Measurements from ENCODE around the gene KLHDC4.
"Not testable (repeated sequence)": the region's sequence is repeated elsewhere in the genome, so short reads cannot be mapped to it uniquely, and the experiment has no call there.

KLHDC4 gene

GRCh38 chr16:87724490-87725291 lies 41.1 kb downstream of the KLHDC4 start:
- intact Hi-C loops (cut with DNase I): no loop called here
- no peak for DNase-seq

- intact Hi-C loops (cut with DNase I): no loop called here
- peak; percentile 73 to 97 (median 81) for DNase-seq
Measured at GRCh38 chr16:87723226-87723623, 42.6 kb downstream of the KLHDC4 start.

GRCh38 chr16:87722590-87723225 lies 43.1 kb downstream of the KLHDC4 start:
- DNase-seq: no peak
- intact Hi-C loops (cut with DNase I): no loop called here

GRCh38 chr16:87721622-87722585 lies 43.9 kb downstream of the KLHDC4 start:
- intact Hi-C loops (cut with DNase I): no loop called here
- DNase-seq: no peak

GRCh38 chr16:87720446-87720845 lies 45.3 kb downstream of the KLHDC4 start:
- DNase-seq: peak in 1 of 10 donors; percentile 66
- intact Hi-C loops (cut with DNase I): no loop called here

- peak in 1 of 10 donors; percentile 64 for DNase-seq
- intact Hi-C loops (cut with DNase I): not testable (repeated sequence)
Measured at GRCh38 chr16:87718831-87719230, 47.0 kb downstream of the KLHDC4 start.

- DNase-seq: peak in 1 of 10 donors; percentile 44
- intact Hi-C loops (cut with DNase I): no loop called here
Measured at GRCh38 chr16:87715658-87716057, 50.1 kb downstream of the KLHDC4 start.

GRCh38 chr16:87715231-87715630 lies 50.6 kb downstream of the KLHDC4 start:
- DNase-seq: peak in 1 of 10 donors; percentile 68
- intact Hi-C loops (cut with DNase I): no loop called here

DNA sequence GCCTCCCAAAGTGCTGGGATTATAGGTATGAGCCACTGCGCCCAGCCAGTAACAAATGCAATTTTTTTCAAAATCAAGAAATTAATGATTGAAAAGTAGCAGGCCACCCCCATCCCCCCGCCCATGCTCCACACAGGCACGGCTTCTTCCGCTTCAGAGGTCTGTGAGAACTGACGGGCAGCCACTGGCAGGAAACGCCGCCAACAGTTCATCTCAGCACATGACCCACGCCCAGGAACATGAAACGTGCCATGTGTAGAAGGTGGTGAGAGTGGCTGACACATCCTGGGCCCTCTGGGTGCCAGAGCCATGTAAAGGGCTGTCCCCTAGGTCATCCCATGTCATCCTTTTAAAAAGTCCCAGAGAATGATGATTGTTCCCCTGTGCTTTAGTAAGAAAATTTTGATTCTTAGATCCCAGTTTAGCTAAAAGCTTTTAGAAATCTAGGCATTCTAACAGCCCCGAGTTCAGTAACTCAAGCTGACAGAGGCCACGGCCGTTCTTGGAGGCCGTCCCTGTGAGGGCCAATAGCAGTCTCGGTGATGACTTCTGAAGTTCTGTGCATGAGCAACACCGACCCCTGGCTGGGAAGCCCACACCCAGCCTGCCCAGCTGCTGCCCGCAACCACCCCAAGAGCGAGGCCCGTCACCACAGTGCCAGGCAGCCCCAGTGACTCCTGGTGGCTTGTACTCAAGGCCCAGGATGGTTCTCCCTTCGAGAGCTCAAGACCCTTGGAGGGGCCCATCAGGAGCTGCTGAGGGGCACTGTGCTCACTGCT lies 52.1 kb downstream of the KLHDC4 start:
- DNase-seq: peak in 1 of 10 donors; percentile 41
- intact Hi-C loops (cut with DNase I): no loop called here

- intact Hi-C loops (cut with DNase I): no loop called here
- peak in 2 of 10 donors; percentile 52 to 71 for DNase-seq
Measured at GRCh38 chr16:87712184-87712762, 53.5 kb downstream of the KLHDC4 start.

DNA sequence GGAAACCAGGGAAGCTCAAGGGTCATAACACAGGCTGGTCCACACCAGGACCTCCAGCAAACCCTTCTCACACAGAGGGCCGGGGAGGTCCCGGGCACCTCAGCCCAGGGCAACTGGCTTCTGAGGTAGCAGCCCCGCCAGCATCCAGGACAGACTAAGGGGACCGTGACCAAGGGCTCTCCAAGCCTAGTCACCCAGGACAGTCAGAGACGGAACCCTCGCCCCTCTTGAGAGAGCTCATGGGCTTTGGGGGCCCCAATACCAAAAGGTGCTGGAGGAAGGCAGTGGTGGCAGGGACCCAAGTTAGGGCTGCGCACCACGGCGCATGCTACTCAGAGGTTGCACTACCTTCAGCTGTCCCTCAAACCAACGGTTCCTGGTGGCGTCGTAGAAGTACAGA lies 54.9 kb downstream of the KLHDC4 start:
- intact Hi-C loops (cut with DNase I): no loop called here
- DNase-seq: peak in 1 of 10 donors; percentile 75

DNA sequence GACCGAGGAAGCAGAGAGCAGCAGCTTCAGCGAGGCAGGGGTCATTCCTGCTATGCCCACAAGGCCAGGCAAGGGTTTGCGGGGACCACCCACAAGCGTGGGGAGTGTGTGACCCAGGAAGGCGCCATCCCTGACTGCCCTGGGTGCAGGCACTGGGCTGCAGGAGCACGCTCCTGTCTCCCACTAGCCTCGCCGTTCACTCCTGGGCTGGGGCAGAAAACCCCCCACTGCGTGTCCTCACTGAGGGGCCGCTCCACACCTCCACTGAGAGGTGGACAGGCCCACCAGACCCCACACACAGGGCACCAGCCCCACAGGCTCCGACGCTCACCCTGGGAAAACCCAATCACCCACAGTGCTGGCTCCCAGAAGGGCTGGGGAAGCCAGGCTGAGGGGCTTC lies 56.1 kb downstream of the KLHDC4 start:
- intact Hi-C loops (cut with DNase I): no loop called here
- DNase-seq: peak in 2 of 10 donors; percentile 46 to 63

- DNase-seq: peak in 1 of 10 donors; percentile 81
- intact Hi-C loops (cut with DNase I): no loop called here
Measured at GRCh38 chr16:87708881-87709638, 56.7 kb downstream of the KLHDC4 start.

GRCh38 chr16:87707714-87708580 lies 57.8 kb downstream of the KLHDC4 start:
- DNase-seq: peak in 1 of 10 donors; percentile 83
- intact Hi-C loops (cut with DNase I): no loop called here

GRCh38 chr16:87707097-87707496 lies 58.7 kb downstream of the KLHDC4 start:
- intact Hi-C loops (cut with DNase I): no loop called here
- no peak for DNase-seq

- intact Hi-C loops (cut with DNase I): no loop called here
- peak in 1 of 10 donors; percentile 85 for DNase-seq
Measured at GRCh38 chr16:87706278-87707000, 59.3 kb downstream of the KLHDC4 start.

DNA sequence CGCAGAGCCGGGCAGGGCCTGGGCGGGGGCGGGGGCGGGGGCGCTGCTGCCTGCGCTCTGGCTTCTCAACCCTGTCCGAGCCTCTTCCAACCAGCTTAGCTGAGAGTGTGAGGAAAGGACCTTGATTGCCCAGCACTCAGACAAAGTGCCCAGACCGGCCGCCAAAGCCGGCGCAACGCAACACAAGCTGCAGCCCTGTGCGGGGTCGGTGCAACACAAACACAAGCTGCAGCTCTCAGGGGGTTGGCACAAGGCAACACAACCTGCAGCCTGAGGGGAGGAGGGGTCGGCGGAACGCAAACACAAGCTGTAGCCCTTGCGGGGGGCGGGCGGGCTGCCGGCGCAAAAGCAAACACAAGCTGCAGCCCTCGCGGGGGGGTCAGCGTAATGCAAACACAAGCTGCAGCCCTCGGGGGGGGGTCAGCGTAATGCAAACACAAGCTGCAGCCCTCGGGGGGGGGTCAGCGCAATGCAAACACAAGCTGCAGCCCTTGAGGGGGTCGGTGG lies 60.0 kb downstream of the KLHDC4 start:
- intact Hi-C loops (cut with DNase I): loop anchor here (1.0 kb wide), 1 partner anchor 62 kb away; no protein-coding TSS in a partner anchor
- DNase-seq: no peak

Measured in posterior cingulate gyrus (tissue), 11 donors.